K562 (cell line): Measurements from ENCODE around the gene DGCR8.

ENCODE experiments used
- E2F8 ChIP-seq: fragments of 450-650 bp; IDR thresholded peaks from 2 replicates; pipeline ENCODE4 v1.7.1; 2018; ENCODE audit warnings: mild to moderate bottlenecking, low read depth; ENCODE audit not compliant: partially characterized antibody
- EP300 ChIP-seq: IDR thresholded peaks from 2 replicates; pipeline ENCODE4 v1.6.1; 2012; ENCODE audit warnings: low read length, improper control_type of control experiment
- NR2C2 ChIP-seq, 2 experiments: fragments of 200-800 bp in 1 of 2; sonication (Bioruptor generic) in 1 of 2; sonication (generic) in 1 of 2; formaldehyde crosslinking in 1 of 2; IDR thresholded peaks; 2 replicates each; pipeline versions ENCODE4 v1.6.1 to v1.8.0; 2016 to 2022; ENCODE audit warnings: mild to moderate bottlenecking in 1 of 2, missing compliant biosample characterization in 1 of 2, missing genetic modification characterization in 1 of 2, missing genetic modification reagents in 1 of 2

GRCh38 chr22:20143883-20144665, 64.0 kb downstream of the DGCR8 start:
- TF ChIP-seq EP300 (no peak), NR2C2 (CRISPR knock-in tag; IDR thresholded peaks at IDR 0.05) (no peak), NR2C2 (tag; IDR thresholded peaks at IDR 0.05) (no peak), E2F8 (no peak)
